Left lung (tissue), 10 donors: ENCODE data around the gene TMEM30B. TPM values are rescaled to one million over a fixed set of nuclear protein-coding genes. Genes with fewer than 3 reads are reported as not detected.

ENCODE experiments used
- ATAC-seq: fragments of 200-7000 bp; cut with Tn5 transposase; one replicate; pipeline ENCODE4 v1.9.1; 2020; ENCODE audit warnings: moderate library complexity
- DNase-seq, 4 donors: peaks; one replicate each; pipeline ENCODE4 v3.0.0-alpha.2; 2013 to 2020
- H3K27ac ChIP-seq, 2 donors: fragments of 200-600 bp; sonication (generic) in 1 of 2; one replicate each; pipeline versions ENCODE4 v1.5.0 to v1.8.0; 2020 to 2021
- H3K27me3 ChIP-seq, 2 donors: fragments of 200-600 bp; sonication (generic) in 1 of 2; one replicate each; pipeline versions ENCODE4 v1.5.0 to v1.8.0; 2020 to 2021
- H3K36me3 ChIP-seq, 2 donors: fragments of 200-600 bp; sonication (generic) in 1 of 2; one replicate each; pipeline versions ENCODE4 v1.5.0 to v1.8.0; 2020 to 2021
- H3K4me1 ChIP-seq, 2 donors: fragments of 200-600 bp; one replicate each; pipeline ENCODE4 v1.8.0; 2021
- H3K4me3 ChIP-seq, 2 donors: fragments of 200-600 bp; sonication (generic) in 1 of 2; one replicate each; pipeline versions ENCODE4 v1.5.0 to v1.8.0; 2020 to 2021; ENCODE audit warnings: mild to moderate bottlenecking in 1 of 2
- H3K9me3 ChIP-seq, 2 donors: fragments of 200-600 bp; sonication (generic) in 1 of 2; one replicate each; pipeline versions ENCODE4 v1.5.0 to v1.8.0; 2020 to 2021
- intact Hi-C, 2 donors: fragments of 100-400 bp; cut with DNase I; formaldehyde crosslinking; loops; one replicate each; pipeline versions ENCODE4 v1.11.2 to v1.14.2; 2022
- polyA plus RNA-seq, 6 donors: library from polyadenylated mRNA; unstranded; fragments of 120-200 nt; gene quantifications; one replicate each; pipeline ENCODE4 v1.2.1, GENCODE V29; 2013; ENCODE audit not compliant: insufficient read length in 6 of 6
- total RNA-seq, 2 donors: library from RNA; stranded (reverse); fragmentation: NEBNext Ultra II Directional; extraction: Animal tissue kit (Norgen Biotek cat#: 25700); gene quantifications; one replicate each; pipeline ENCODE4 v1.2.1, GENCODE V29; 2021
- TF ChIP-seq, protein P1 (sequence below), 2 donors: fragments of 200-600 bp; sonication (generic) in 1 of 2; IDR thresholded peaks; one replicate each; pipeline versions ENCODE4 v1.5.0 to v1.8.0; 2021; ENCODE audit warnings: antibody characterized with exemption in 2 of 2
- donor health status: DM: no; HTN: yes; CAD: no.
- donor health status: DM: no; HTN: no; CAD: no.

TMEM30B gene
- total and polyA plus RNA-seq, 8 donors = 15.7 to 23.0 (median 20.0) TPM

GRCh38 chr14:61281948-61282275, 774 bp upstream of the TMEM30B start:
- intact Hi-C loops = no loop called here
- DNase-seq = no peak
- Histone ChIP-seq H3K4me3 (peak overlapping the region in 1 of 2 donors; percentile 55), H3K36me3 (no peaks in the 10 kb centered on the region), H3K27me3 (peaks cover 2 to 41% of the 10 kb centered on the region in 2 donors), H3K4me1 (peaks cover 0 to 21% of the 10 kb centered on the region in 2 donors), H3K27ac (peak overlapping the region; percentile 88 to 97), H3K9me3 (no peaks in the 10 kb centered on the region)
- TF ChIP-seq, protein P1, sequence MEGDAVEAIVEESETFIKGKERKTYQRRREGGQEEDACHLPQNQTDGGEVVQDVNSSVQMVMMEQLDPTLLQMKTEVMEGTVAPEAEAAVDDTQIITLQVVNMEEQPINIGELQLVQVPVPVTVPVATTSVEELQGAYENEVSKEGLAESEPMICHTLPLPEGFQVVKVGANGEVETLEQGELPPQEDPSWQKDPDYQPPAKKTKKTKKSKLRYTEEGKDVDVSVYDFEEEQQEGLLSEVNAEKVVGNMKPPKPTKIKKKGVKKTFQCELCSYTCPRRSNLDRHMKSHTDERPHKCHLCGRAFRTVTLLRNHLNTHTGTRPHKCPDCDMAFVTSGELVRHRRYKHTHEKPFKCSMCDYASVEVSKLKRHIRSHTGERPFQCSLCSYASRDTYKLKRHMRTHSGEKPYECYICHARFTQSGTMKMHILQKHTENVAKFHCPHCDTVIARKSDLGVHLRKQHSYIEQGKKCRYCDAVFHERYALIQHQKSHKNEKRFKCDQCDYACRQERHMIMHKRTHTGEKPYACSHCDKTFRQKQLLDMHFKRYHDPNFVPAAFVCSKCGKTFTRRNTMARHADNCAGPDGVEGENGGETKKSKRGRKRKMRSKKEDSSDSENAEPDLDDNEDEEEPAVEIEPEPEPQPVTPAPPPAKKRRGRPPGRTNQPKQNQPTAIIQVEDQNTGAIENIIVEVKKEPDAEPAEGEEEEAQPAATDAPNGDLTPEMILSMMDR (IDR thresholded peaks at IDR 0.05) = no peak
- no peak for ATAC-seq

DNA sequence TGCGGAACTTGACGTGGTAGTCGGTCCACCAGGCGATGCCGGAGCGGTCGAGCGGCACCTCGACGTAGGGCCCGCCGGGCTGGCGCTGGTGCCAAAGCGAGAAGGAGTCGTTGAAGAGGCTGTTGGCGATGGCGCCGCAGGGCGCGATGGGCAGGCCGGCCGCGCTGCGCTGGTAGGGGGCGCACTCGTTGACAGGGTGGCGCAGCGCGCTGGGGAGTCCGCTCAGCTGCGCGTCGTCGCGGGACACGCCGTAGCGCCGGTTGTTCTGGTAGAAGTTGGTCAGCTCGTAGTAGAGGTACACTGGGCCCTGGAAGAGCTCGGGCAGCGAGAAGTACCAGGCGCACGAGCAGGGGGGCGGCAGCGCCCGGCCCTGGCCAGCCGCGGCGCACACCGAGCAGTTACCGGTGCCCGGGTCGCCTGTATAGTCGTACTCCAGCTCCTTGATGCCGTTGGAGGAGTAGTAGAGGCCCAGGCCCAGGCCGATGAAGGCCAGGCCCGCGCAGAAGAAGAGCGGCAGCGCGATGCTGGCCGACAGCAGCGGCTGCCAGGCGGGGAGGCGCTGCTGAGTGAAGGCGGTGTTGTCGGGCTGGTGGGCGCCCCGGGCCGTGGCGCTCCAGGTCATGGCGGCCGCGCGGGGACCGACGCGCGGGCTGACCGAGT, 482 bp downstream of the TMEM30B start:
- H3K9me3 ChIP-seq = no peaks in the 10 kb centered on the region
- H3K27ac ChIP-seq = peak overlapping the region; percentile 88 to 97
- ATAC-seq = peak; percentile 83
- peaks cover 2 to 41% of the 10 kb centered on the region in 2 donors for H3K27me3 ChIP-seq
- TF ChIP-seq, protein P1 (IDR thresholded peaks at IDR 0.05) = peak; percentile 39 to 59
- H3K36me3 ChIP-seq = no peaks in the 10 kb centered on the region
- DNase-seq = peak; percentile 67 to 91 (median 71)
- intact Hi-C loops = no loop called here
- H3K4me3 ChIP-seq = peak overlapping the region; percentile 55 to 67
- H3K4me1 ChIP-seq = peaks cover 0 to 21% of the 10 kb centered on the region in 2 donors

DNA sequence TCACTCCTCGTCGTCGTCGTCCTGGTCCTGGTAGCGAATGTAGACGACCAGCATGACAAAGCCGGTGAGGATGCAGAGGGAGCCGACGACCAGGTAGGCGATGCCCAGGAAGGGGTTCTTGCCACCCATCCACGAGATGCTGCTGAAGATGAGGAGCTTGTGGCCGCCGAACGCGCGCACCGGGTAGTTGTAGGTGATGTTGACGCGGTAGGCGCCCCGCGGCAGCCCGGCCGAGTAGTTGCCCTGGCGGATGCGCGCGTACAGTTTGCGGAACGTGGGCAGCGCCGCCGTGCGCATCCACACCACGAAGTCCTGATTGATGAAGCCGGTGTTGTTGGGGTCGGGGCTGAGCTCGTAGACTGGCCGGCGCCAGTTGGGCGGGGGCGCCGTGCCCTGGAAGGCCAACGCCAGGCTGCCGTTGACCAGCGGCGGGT, 1.0 kb downstream of the TMEM30B start:
- intact Hi-C loops = no loop called here
- ATAC-seq = peak; percentile 19

GRCh38 chr14:61279082-61279481, 2.1 kb downstream of the TMEM30B start:
- DNase-seq = no peak
- Histone ChIP-seq H3K27me3 (peaks cover 2 to 42% of the 10 kb centered on the region in 2 donors), H3K4me3 (peak overlapping the region; percentile 55 to 67), H3K4me1 (peaks cover 0 to 21% of the 10 kb centered on the region in 2 donors), H3K27ac (peak overlapping the region in 1 of 2 donors; percentile 18), H3K36me3 (no peaks in the 10 kb centered on the region), H3K9me3 (no peaks in the 10 kb centered on the region)
- TF ChIP-seq, protein P1 (IDR thresholded peaks at IDR 0.05) = no peak
- intact Hi-C loops = no loop called here
- no peak for ATAC-seq

More for the DNA sequence above, 1.0 kb downstream of the TMEM30B start:
- Histone ChIP-seq H3K27me3 (peaks cover 2 to 41% of the 10 kb centered on the region in 2 donors), H3K9me3 (no peaks in the 10 kb centered on the region), H3K4me1 (peaks cover 0 to 21% of the 10 kb centered on the region in 2 donors), H3K27ac (peak overlapping the region; percentile 88 to 97), H3K4me3 (peak overlapping the region; percentile 55 to 67), H3K36me3 (no peaks in the 10 kb centered on the region)
- DNase-seq = peak in 1 of 4 donors; percentile 79
- TF ChIP-seq, protein P1 (IDR thresholded peaks at IDR 0.05) = no peak

GRCh38 chr14:61277784-61278183, 3.4 kb downstream of the TMEM30B start:
- Histone ChIP-seq H3K27me3 (peaks cover 2 to 45% of the 10 kb centered on the region in 2 donors), H3K36me3 (no peaks in the 10 kb centered on the region), H3K27ac (no peak overlapping the region), H3K9me3 (no peaks in the 10 kb centered on the region), H3K4me1 (peaks cover 0 to 21% of the 10 kb centered on the region in 2 donors), H3K4me3 (peak overlapping the region in 1 of 2 donors; percentile 4)
- intact Hi-C loops = no loop called here
- TF ChIP-seq, protein P1 (IDR thresholded peaks at IDR 0.05) = no peak
- ATAC-seq (no peak), DNase-seq (no peak)
